ENCODE results near the gene MGAT3.
A peak's percentile ranks its signal among the peaks of the same experiment; 100 is the strongest.

Gene MGAT3

GRCh38 chr22:39530692-39531331 lies 74.0 kb downstream of the MGAT3 start:
- H3K36me3 Mint-ChIP-seq (ENCODE audit: low read depth), result peaks cover 41% of the 10 kb centered on the region
- no peaks in the 10 kb centered on the region for H3K9me3 Mint-ChIP-seq
- peak overlapping the region; percentile 93 for H3K4me3 Mint-ChIP-seq
- H3K27ac Mint-ChIP-seq, result peak overlapping the region; percentile 59
- H3K27me3 Mint-ChIP-seq (ENCODE audit: low read depth), result no peaks in the 10 kb centered on the region
- peaks cover 44% of the 10 kb centered on the region for H3K4me1 Mint-ChIP-seq (ENCODE audit: low read depth)
- no peak for DNase-seq (ENCODE audit: low spot score)

DNA sequence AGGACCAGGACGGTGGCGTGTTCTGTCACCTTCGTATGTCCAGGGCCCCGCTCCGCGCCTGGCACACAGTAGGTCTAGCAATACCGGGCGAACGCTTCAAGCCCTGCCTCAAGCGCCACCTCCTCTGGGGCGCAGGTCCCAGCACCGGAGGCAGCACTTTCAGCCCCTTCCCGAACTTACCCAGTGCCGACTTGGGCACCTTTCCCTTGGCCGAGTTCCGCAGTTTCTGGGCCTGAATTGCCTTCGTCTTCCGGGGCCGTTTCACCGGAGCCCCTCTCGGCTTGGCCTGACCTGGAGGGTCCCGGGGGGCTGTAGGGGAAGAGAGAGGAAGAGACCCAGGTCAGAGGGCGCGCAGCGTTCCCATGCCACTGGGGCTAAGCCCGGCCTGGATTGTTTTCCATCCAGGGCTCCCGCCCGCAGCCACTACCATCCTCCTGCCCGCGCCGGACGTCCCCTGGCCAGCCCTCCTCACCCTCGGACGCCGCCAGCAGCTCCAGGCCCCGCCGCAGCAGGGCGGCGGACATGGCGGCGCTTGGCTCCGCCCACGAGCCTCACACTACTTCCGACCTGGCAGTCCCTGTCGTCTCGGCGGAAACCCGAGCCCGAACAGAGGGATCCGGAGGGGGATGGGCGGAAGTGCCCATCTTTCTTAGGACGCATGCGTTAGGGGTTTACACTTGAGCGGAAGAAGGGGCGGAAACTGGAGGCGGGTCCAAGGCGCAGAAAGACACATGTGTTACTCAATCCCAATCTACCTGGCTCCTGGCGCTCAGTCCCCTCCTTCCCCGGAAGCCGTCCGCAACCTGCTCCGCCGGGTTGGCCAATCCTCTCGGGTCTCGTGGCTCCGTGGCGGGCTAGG lies 75.6 kb downstream of the MGAT3 start, which contains the start of gene RPS19BP1:
Gene RPS19BP1 (minus strand): TSS at position 534 of the 859 bp plus-strand sequence. CDS start 10 bp downstream, at position 524.
- Mint-ChIP-seq H3K9me3 (no peaks in the 10 kb centered on the region), H3K27ac (peak within 1 kb of the TSS; percentile 90), H3K36me3 (ENCODE audit: low read depth) (peaks cover 38% of the 10 kb centered on the region), H3K4me3 (peak within 1 kb of the TSS; percentile 93), H3K4me1 (ENCODE audit: low read depth) (peaks cover 36% of the 10 kb centered on the region), H3K27me3 (ENCODE audit: low read depth) (no peaks in the 10 kb centered on the region)
- peak; percentile 100 for DNase-seq (ENCODE audit: low spot score)

- Mint-ChIP-seq H3K27ac (peak overlapping the region; percentile 31), H3K4me3 (no peak overlapping the region), H3K4me1 (ENCODE audit: low read depth) (peaks cover 29% of the 10 kb centered on the region), H3K36me3 (ENCODE audit: low read depth) (peaks cover 29% of the 10 kb centered on the region), H3K27me3 (ENCODE audit: low read depth) (no peaks in the 10 kb centered on the region), H3K9me3 (no peaks in the 10 kb centered on the region)
- no peak for DNase-seq (ENCODE audit: low spot score)
Measured at GRCh38 chr22:39534092-39534506, 77.3 kb downstream of the MGAT3 start.

DNA sequence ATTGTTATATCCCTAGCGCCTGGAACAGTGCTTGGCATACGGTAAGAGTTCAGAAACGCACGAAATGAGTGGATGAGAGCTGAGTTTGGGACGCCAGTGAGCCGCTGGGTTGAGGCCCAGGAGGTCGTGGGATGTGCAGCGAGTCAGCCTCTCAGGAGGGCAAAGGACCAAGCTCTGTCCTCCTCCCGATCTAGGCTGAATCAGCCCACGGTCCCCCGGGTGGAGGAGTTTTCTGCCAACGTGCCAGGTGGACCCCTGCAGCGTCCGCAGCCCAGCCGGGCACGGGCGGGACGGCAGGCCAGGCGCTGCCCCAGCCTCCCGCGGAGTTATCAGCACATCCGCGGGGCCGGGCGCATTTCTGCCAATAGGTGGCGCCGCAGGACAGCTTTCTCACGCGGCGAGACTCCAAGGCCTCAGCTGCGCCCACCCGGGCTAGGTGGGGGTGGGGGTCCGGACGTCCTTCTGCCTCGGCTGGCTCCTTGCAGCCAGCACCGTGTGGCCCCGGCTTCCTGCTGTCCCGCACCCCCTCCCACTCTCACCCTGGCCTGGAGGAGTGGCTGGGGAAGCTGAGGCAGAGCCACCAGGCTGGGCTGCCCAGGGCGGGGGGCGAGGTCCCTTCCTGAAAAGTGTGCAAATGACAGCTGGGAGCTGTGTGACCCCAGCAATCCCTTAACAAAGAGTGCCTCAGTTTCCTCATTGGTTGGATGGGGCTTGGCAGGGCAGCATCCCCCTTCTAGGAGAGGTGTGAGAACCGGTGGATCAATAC lies 78.0 kb downstream of the MGAT3 start:
- H3K4me3 Mint-ChIP-seq, result no peak overlapping the region
- H3K36me3 Mint-ChIP-seq (ENCODE audit: low read depth), result peaks cover 22% of the 10 kb centered on the region
- H3K9me3 Mint-ChIP-seq, result no peaks in the 10 kb centered on the region
- peak; percentile 72 for DNase-seq (ENCODE audit: low spot score)
- no peaks in the 10 kb centered on the region for H3K27me3 Mint-ChIP-seq (ENCODE audit: low read depth)
- peaks cover 23% of the 10 kb centered on the region for H3K4me1 Mint-ChIP-seq (ENCODE audit: low read depth)
- H3K27ac Mint-ChIP-seq, result peak overlapping the region; percentile 31

- H3K36me3 Mint-ChIP-seq (ENCODE audit: low read depth), result peaks cover 17% of the 10 kb centered on the region
Measured at GRCh38 chr22:39535357-39535725, 78.5 kb downstream of the MGAT3 start.

GRCh38 chr22:39535831-39536449 lies 79.1 kb downstream of the MGAT3 start:
- Mint-ChIP-seq H3K27me3 (ENCODE audit: low read depth) (no peaks in the 10 kb centered on the region), H3K27ac (no peak overlapping the region), H3K36me3 (ENCODE audit: low read depth) (peaks cover 11% of the 10 kb centered on the region), H3K9me3 (no peaks in the 10 kb centered on the region), H3K4me1 (ENCODE audit: low read depth) (peaks cover 14% of the 10 kb centered on the region), H3K4me3 (no peak overlapping the region)
- no peak for DNase-seq (ENCODE audit: low spot score)

More at GRCh38 chr22:39535357-39535725, 78.5 kb downstream of the MGAT3 start:
- Mint-ChIP-seq H3K9me3 (no peaks in the 10 kb centered on the region), H3K4me1 (ENCODE audit: low read depth) (peaks cover 19% of the 10 kb centered on the region), H3K27me3 (ENCODE audit: low read depth) (no peaks in the 10 kb centered on the region), H3K4me3 (no peak overlapping the region), H3K27ac (no peak overlapping the region)
- DNase-seq (ENCODE audit: low spot score), result no peak

- Mint-ChIP-seq H3K27me3 (ENCODE audit: low read depth) (no peaks in the 10 kb centered on the region), H3K4me3 (no peak overlapping the region), H3K9me3 (no peaks in the 10 kb centered on the region), H3K36me3 (ENCODE audit: low read depth) (peaks cover 7% of the 10 kb centered on the region), H3K27ac (no peak overlapping the region), H3K4me1 (ENCODE audit: low read depth) (peaks cover 9% of the 10 kb centered on the region)
- no peak for DNase-seq (ENCODE audit: low spot score)
Measured at GRCh38 chr22:39536711-39537110, 79.9 kb downstream of the MGAT3 start.

GRCh38 chr22:39537975-39538374 lies 81.2 kb downstream of the MGAT3 start:
- peaks cover 3% of the 10 kb centered on the region for H3K27me3 Mint-ChIP-seq (ENCODE audit: low read depth)
- no peak for DNase-seq (ENCODE audit: low spot score)
- no peak overlapping the region for H3K27ac Mint-ChIP-seq
- peaks cover 4% of the 10 kb centered on the region for H3K4me1 Mint-ChIP-seq (ENCODE audit: low read depth)
- no peaks in the 10 kb centered on the region for H3K36me3 Mint-ChIP-seq (ENCODE audit: low read depth)
- no peak overlapping the region for H3K4me3 Mint-ChIP-seq
- H3K9me3 Mint-ChIP-seq, result no peaks in the 10 kb centered on the region
